K562 (cell line): ENCODE results near the gene CCDC136. TPM values are rescaled to one million over a fixed set of nuclear protein-coding genes. Genes with fewer than 3 reads are reported as not detected.

Experiments
- BRD4 ChIP-seq: fragments of 200-600 bp; sonication (generic); IDR thresholded peaks from 2 replicates; pipeline ENCODE4 v1.6.1; 2017; ENCODE audit warnings: inconsistent platforms
- CCAR2 ChIP-seq: fragments of 200-400 bp; formaldehyde crosslinking; IDR thresholded peaks from 2 replicates; pipeline ENCODE4 v1.6.1; 2017; ENCODE audit warnings: mild to moderate bottlenecking, low read depth, low read length
- CTCF ChIP-seq, 3 experiments: IDR thresholded peaks in 2 of 3; conservative IDR thresholded peaks in 1 of 3; 2 replicates each; pipeline ENCODE4 v1.5.1; 2011 to 2012; ENCODE audit warnings: low read length in 3 of 3, mild to moderate bottlenecking in 3 of 3, control low read depth in 2 of 3, improper control_type of control experiment in 1 of 3, inconsistent platforms in 1 of 3, low read depth in 1 of 3, mixed read lengths in 1 of 3, moderate library complexity in 1 of 3; ENCODE audit not compliant: insufficient read depth in 2 of 3
- HNRNPLL ChIP-seq: fragments of 200-400 bp; formaldehyde crosslinking; IDR thresholded peaks from 2 replicates; pipeline ENCODE4 v1.6.1; 2017; ENCODE audit warnings: low read length, low read depth, mild to moderate bottlenecking; ENCODE audit not compliant: poor library complexity, severe bottlenecking
- ILF3 ChIP-seq: fragments of 450-650 bp; IDR thresholded peaks from 2 replicates; pipeline ENCODE4 v1.6.1; 2018; ENCODE audit warnings: antibody characterized with exemption, mild to moderate bottlenecking, moderate library complexity, borderline replicate concordance
- PHB ChIP-seq: fragments of 250-450 bp; sonication (Bioruptor Pico); IDR thresholded peaks from 2 replicates; pipeline ENCODE4 v1.5.0; 2021
- POLR2AphosphoS5 ChIP-seq: IDR thresholded peaks from 2 replicates; pipeline ENCODE4 v1.6.1; 2011; ENCODE audit warnings: mild to moderate bottlenecking, low read depth, low read length, moderate library complexity; ENCODE audit not compliant: control insufficient read depth, insufficient read depth
- SIN3B ChIP-seq: fragments of 450-650 bp; IDR thresholded peaks from 2 replicates; pipeline ENCODE4 v1.6.1; 2017; ENCODE audit warnings: low read depth, mild to moderate bottlenecking, moderate library complexity
- SMAD3 ChIP-seq: fragments of 450-650 bp; formaldehyde crosslinking; conservative IDR thresholded peaks from 2 replicates; pipeline ENCODE4 v1.4.0; 2020; ENCODE audit warnings: mild to moderate bottlenecking
- TAF15 ChIP-seq: fragments of 200-400 bp; formaldehyde crosslinking; IDR thresholded peaks from 2 replicates; pipeline ENCODE4 v1.6.1; 2017; ENCODE audit warnings: mild to moderate bottlenecking, low read depth, low read length, moderate library complexity
- U2AF1 ChIP-seq: fragments of 200-400 bp; formaldehyde crosslinking; optimal IDR thresholded peaks from 2 replicates; pipeline ENCODE3; 2017; ENCODE audit warnings: mild to moderate bottlenecking, low read depth, low read length, moderate library complexity
- YY1 ChIP-seq, 3 experiments: IDR thresholded peaks; 2 replicates each; pipeline ENCODE4 v1.6.1; 2011; ENCODE audit warnings: low read length in 2 of 3, mild to moderate bottlenecking in 2 of 3, moderate library complexity in 2 of 3, borderline replicate concordance in 1 of 3, control low read depth in 1 of 3, low read depth in 1 of 3; ENCODE audit not compliant: insufficient read depth in 3 of 3, insufficient replicate concordance in 2 of 3, control insufficient read depth in 1 of 3, insufficient read length in 1 of 3; ENCODE audit errors: extremely low read depth in 1 of 3
- ZNF146 ChIP-seq: IDR thresholded peaks from one replicate; pipeline ENCODE4 v1.6.1; 2018; ENCODE audit warnings: missing compliant biosample characterization; ENCODE audit not compliant: unreplicated experiment
- ZNF24 ChIP-seq: fragments of 450-650 bp; IDR thresholded peaks from 2 replicates; pipeline ENCODE4 v1.6.1; 2016
- ZNF311 ChIP-seq: fragments of 250-450 bp; sonication (Bioruptor Pico); IDR thresholded peaks from 2 replicates; pipeline ENCODE4 v1.4.0; 2020; ENCODE audit warnings: mild to moderate bottlenecking, moderate library complexity
- ZNF589 ChIP-seq: fragments of 200-800 bp; sonication (Bioruptor generic); IDR thresholded peaks from 2 replicates; pipeline ENCODE4 v1.6.1; 2016; ENCODE audit warnings: low read depth, missing genetic modification characterization, missing compliant biosample characterization
- polyA plus RNA-seq, 8 experiments: library from polyadenylated mRNA; depleted of rRNA in 4 of 8; stranded (reverse) in 5 of 8; unstranded in 3 of 8; fragments of >200 nt; fragmentation: Nextera tagmentation in 2 of 8; fragmentation: Illumina TruSeq in 1 of 8; extraction: Ambion mirVana in 2 of 8; extraction: Trizol in 1 of 8; gene quantifications; 2 replicates each; pipeline versions ENCODE4 v1.2.1 to v1.2.3, GENCODE V29; 2011 to 2014; ENCODE audit warnings: inconsistent platforms in 1 of 8, missing spikeins in 1 of 8
- total RNA-seq, 7 experiments: library from RNA; depleted of rRNA in 6 of 7; stranded (reverse); fragments of >200 nt in 6 of 7; fragmentation: Illumina TruSeq in 2 of 7; extraction: Trizol in 2 of 7; gene quantifications; 2 replicates each; pipeline versions ENCODE4 v1.2.1 to v1.2.3, GENCODE V29; 2011 to 2021; ENCODE audit warnings: low replicate concordance in 1 of 7
- TF ChIP-seq, protein P1 (sequence below): fragments of 250-450 bp; sonication (Bioruptor Pico); IDR thresholded peaks from 2 replicates; pipeline ENCODE4 v1.5.0; 2021
- TF ChIP-seq, protein P2 (sequence below): fragments of 250-450 bp; sonication (Bioruptor Pico); IDR thresholded peaks from 2 replicates; pipeline ENCODE4 v1.9.0; 2021; ENCODE audit warnings: mild to moderate bottlenecking, inconsistent platforms
- TF ChIP-seq, protein P3 (sequence below): fragments of 250-450 bp; sonication (Bioruptor Pico); IDR thresholded peaks from 2 replicates; pipeline ENCODE4 v1.6.1; 2021; ENCODE audit warnings: mild to moderate bottlenecking

Gene CCDC136
- total and polyA plus RNA-seq, 9 of the 15 experiments (the other 6 are each of a cell fraction or from before 2014, with no cell fraction given): 2.4 to 40.8 (median 26.5) TPM

DNA sequence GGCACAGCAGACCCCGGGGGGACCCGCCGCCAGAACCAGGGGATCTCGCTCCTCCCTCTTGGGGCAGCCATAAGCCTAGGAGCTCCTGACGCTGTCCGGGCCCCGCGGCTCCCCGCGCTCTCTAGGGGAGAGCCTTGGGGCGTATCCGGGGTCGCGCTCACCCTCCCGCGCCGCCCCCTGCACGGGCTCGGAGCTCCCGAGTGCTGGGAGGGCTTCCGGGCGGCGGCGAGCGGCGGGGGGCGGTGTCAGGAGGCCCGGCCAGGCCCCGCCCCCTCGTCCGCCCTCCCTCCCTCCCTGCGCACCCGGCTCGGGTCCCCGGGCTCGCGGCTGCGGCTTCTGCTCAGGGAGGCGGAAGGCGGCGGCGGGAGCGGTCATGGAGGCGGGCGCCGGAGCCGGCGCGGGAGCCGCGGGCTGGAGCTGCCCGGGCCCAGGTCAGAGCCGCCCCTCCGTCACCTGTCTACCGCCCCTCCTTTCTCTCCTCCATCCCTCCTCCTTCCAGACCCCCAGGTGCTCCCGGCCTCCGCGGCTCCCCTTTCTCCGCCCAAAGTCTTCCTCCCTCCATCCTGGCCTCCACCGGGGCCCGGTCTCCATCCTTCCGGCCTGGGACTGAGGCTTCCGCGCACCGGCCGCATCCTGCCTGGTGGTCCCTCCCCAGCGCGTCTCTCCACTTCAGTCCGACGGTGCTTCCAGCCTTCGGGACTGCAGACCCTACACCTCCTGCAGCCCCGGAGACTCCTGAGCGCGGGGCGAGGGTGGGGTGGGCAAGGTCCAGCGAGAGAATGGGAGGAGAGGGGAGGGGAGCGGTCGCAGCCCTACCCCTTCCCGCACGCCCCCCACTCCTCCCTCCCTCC lies at the start of gene CCDC136 (continued):
- TF ChIP-seq CTCF (IDR thresholded peaks at IDR 0.05 in 2 of 3, conservative IDR thresholded peaks at IDR 0.05 in 1 of 3; ENCODE audit: insufficient read depth in 2 of 3, low read depth in 1 of 3, low read length in 3 of 3) (no peak), U2AF1 (no peak), ZNF311 (CRISPR knock-in tag) (no peak), HNRNPLL (peak; percentile 71), YY1 (IDR thresholded peaks at IDR 0.05; ENCODE audit: borderline replicate concordance in 1 of 3, control insufficient read depth in 1 of 3, extremely low read depth in 1 of 3, insufficient read depth in 3 of 3, insufficient read length in 1 of 3, insufficient replicate concordance in 2 of 3, low read depth in 1 of 3, low read length in 2 of 3) (peak; percentile 11 to 79 (median 75)), POLR2AphosphoS5 (no peak; the same call in 1 of the 2 replicates), ZNF589 (CRISPR knock-in tag) (no peak), TAF15 (no peak), PHB (CRISPR knock-in tag) (no peak), CCAR2 (no peak), SIN3B (peak; percentile 41; the same call in 1 of the 2 replicates), ZNF146 (CRISPR knock-in tag) (no peak), ILF3 (no peak), ZNF24 (no peak), SMAD3 (CRISPR knock-in tag) (no peak), BRD4 (0 out of 2 replicates have a peak, but pooled peaks have one; percentile 56)
- TF ChIP-seq, protein P1, sequence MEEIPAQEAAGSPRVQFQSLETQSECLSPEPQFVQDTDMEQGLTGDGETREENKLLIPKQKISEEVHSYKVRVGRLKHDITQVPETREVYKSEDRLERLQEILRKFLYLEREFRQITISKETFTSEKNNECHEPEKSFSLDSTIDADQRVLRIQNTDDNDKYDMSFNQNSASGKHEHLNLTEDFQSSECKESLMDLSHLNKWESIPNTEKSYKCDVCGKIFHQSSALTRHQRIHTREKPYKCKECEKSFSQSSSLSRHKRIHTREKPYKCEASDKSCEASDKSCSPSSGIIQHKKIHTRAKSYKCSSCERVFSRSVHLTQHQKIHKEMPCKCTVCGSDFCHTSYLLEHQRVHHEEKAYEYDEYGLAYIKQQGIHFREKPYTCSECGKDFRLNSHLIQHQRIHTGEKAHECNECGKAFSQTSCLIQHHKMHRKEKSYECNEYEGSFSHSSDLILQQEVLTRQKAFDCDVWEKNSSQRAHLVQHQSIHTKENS (CRISPR knock-in tag): no peak
- TF ChIP-seq, protein P2, sequence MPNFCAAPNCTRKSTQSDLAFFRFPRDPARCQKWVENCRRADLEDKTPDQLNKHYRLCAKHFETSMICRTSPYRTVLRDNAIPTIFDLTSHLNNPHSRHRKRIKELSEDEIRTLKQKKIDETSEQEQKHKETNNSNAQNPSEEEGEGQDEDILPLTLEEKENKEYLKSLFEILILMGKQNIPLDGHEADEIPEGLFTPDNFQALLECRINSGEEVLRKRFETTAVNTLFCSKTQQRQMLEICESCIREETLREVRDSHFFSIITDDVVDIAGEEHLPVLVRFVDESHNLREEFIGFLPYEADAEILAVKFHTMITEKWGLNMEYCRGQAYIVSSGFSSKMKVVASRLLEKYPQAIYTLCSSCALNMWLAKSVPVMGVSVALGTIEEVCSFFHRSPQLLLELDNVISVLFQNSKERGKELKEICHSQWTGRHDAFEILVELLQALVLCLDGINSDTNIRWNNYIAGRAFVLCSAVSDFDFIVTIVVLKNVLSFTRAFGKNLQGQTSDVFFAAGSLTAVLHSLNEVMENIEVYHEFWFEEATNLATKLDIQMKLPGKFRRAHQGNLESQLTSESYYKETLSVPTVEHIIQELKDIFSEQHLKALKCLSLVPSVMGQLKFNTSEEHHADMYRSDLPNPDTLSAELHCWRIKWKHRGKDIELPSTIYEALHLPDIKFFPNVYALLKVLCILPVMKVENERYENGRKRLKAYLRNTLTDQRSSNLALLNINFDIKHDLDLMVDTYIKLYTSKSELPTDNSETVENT (CRISPR knock-in tag): peak; percentile 23; the same call in 1 of the 2 replicates
- TF ChIP-seq, protein P3, sequence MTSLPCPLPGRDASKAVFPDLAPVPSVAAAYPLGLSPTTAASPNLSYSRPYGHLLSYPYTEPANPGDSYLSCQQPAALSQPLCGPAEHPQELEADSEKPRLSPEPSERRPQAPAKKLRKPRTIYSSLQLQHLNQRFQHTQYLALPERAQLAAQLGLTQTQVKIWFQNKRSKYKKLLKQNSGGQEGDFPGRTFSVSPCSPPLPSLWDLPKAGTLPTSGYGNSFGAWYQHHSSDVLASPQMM (CRISPR knock-in tag): no peak
